Measurements from ENCODE around the gene TENM4.

The TENM4 gene

GRCh38 chr11:78659326-78660270 is 781.2 kb downstream of the TENM4 start:
- no peak for DNase-seq (ENCODE audit: low read depth in 2 of 2)

GRCh38 chr11:78657968-78658839 is 782.6 kb downstream of the TENM4 start:
- DNase-seq (ENCODE audit: low read depth in 2 of 2): no peak

GRCh38 chr11:78657441-78657840 is 783.4 kb downstream of the TENM4 start:
- DNase-seq (ENCODE audit: low read depth in 2 of 2): no peak

- no peak for DNase-seq (ENCODE audit: low read depth in 2 of 2)
Observed at GRCh38 chr11:78656984-78657383, 783.8 kb downstream of the TENM4 start.

GRCh38 chr11:78656327-78656726 is 784.5 kb downstream of the TENM4 start:
- DNase-seq (ENCODE audit: low read depth in 2 of 2): no peak

- no peak for DNase-seq (ENCODE audit: low read depth in 2 of 2)
Observed at GRCh38 chr11:78655561-78655960, 785.3 kb downstream of the TENM4 start.

GRCh38 chr11:78654866-78655265 is 786.0 kb downstream of the TENM4 start:
- DNase-seq (ENCODE audit: low read depth in 2 of 2): no peak

- no peak for DNase-seq (ENCODE audit: low read depth in 2 of 2)
Observed at GRCh38 chr11:78654071-78654470, 786.8 kb downstream of the TENM4 start.

GRCh38 chr11:78653294-78653909 is 787.4 kb downstream of the TENM4 start:
- no peak for DNase-seq (ENCODE audit: low read depth in 2 of 2)

- no peak for DNase-seq (ENCODE audit: low read depth in 2 of 2)
Observed at GRCh38 chr11:78652843-78653239, 788.0 kb downstream of the TENM4 start.

- peak; percentile 34 to 53 for DNase-seq (ENCODE audit: low read depth in 2 of 2)
Observed at GRCh38 chr11:78651923-78652842, 788.6 kb downstream of the TENM4 start.

- no peak for DNase-seq (ENCODE audit: low read depth in 2 of 2)
Observed at GRCh38 chr11:78651136-78651775, 789.6 kb downstream of the TENM4 start.

GRCh38 chr11:78649361-78650215 is 791.2 kb downstream of the TENM4 start:
- no peak for DNase-seq (ENCODE audit: low read depth in 2 of 2)

- DNase-seq (ENCODE audit: low read depth in 2 of 2): no peak
Observed at GRCh38 chr11:78647986-78648875, 792.6 kb downstream of the TENM4 start.

GRCh38 chr11:78647266-78647915 is 793.4 kb downstream of the TENM4 start:
- DNase-seq (ENCODE audit: low read depth in 2 of 2): no peak

- peak in 1 of 2 donors; percentile 29 for DNase-seq (ENCODE audit: low read depth in 2 of 2)
Observed at GRCh38 chr11:78646564-78647185, 794.2 kb downstream of the TENM4 start.
